Brain microvascular endothelial cell (primary cell): ENCODE measurements around the gene LPIN3.
A peak's percentile ranks its signal among the peaks of the same experiment; 100 is the strongest.

Experiments
- DNase-seq: peaks from one replicate; pipeline ENCODE4 v3.0.0-alpha.2; 2020
- H3K27ac ChIP-seq: fragments of 250-450 bp; sonication (Bioruptor Pico); 2 replicates; pipeline ENCODE4 v1.5.1; 2020; ENCODE audit warnings: mild to moderate bottlenecking, moderate library complexity
- H3K27me3 ChIP-seq: fragments of 250-450 bp; sonication (Bioruptor Pico); replicated peaks from 2 replicates; pipeline ENCODE4 v1.5.1; 2020; ENCODE audit warnings: mild to moderate bottlenecking
- H3K36me3 ChIP-seq: fragments of 250-450 bp; sonication (Bioruptor Pico); replicated peaks from 2 replicates; pipeline ENCODE4 v1.5.1; 2020; ENCODE audit warnings: mild to moderate bottlenecking
- H3K4me3 ChIP-seq: 2 replicates; pipeline ENCODE4 v1.5.1; 2011; ENCODE audit warnings: low read depth, mild to moderate bottlenecking, control low read depth, low read length, moderate library complexity
- CTCF ChIP-seq: IDR thresholded peaks from 2 replicates; pipeline ENCODE4 v1.5.1; 2011; ENCODE audit warnings: low read depth, mild to moderate bottlenecking, moderate library complexity, low read length, control low read depth, inconsistent platforms; ENCODE audit errors: missing control alignments
- in situ Hi-C: cut with HindIII; loops from 2 replicates; pipeline ENCODE4 v1.10.0; 2017; ENCODE audit warnings: low sequenced_read_pairs, low pct_ligation_motif_present

The LPIN3 gene

GRCh38 chr20:41349266-41349665, 8.6 kb downstream of the LPIN3 start:
- Histone ChIP-seq H3K27ac (no peak overlapping the region), H3K36me3 (no peaks in the 10 kb centered on the region), H3K4me3 (no peak overlapping the region), H3K27me3 (no peaks in the 10 kb centered on the region)
- no peak for TF ChIP-seq CTCF
- in situ Hi-C loops, result no loop called here
- no peak for DNase-seq

GRCh38 chr20:41349943-41350342, 9.3 kb downstream of the LPIN3 start:
- H3K27ac ChIP-seq, result no peak overlapping the region
- H3K4me3 ChIP-seq, result no peak overlapping the region
- in situ Hi-C loops, result no loop called here
- no peak for DNase-seq
- TF ChIP-seq CTCF, result no peak
- H3K27me3 ChIP-seq, result no peaks in the 10 kb centered on the region
- no peaks in the 10 kb centered on the region for H3K36me3 ChIP-seq

- H3K27me3 ChIP-seq, result no peaks in the 10 kb centered on the region
- H3K27ac ChIP-seq, result no peak overlapping the region
- no peak for TF ChIP-seq CTCF
- no peak for DNase-seq
- H3K36me3 ChIP-seq, result no peaks in the 10 kb centered on the region
- no peak overlapping the region for H3K4me3 ChIP-seq
- in situ Hi-C loops, result no loop called here
These were observed 9.9 kb downstream of the LPIN3 start for GRCh38 chr20:41350408-41350962.

GRCh38 chr20:41352106-41352505, 11.5 kb downstream of the LPIN3 start:
- peak; percentile 46 for TF ChIP-seq CTCF
- no peaks in the 10 kb centered on the region for H3K36me3 ChIP-seq
- H3K27ac ChIP-seq, result no peak overlapping the region
- in situ Hi-C loops, result no loop called here
- DNase-seq, result no peak
- no peak overlapping the region for H3K4me3 ChIP-seq
- no peaks in the 10 kb centered on the region for H3K27me3 ChIP-seq

GRCh38 chr20:41352666-41353065, 12.0 kb downstream of the LPIN3 start:
- TF ChIP-seq CTCF, result peak; percentile 31
- no peak overlapping the region for H3K4me3 ChIP-seq
- no peaks in the 10 kb centered on the region for H3K36me3 ChIP-seq
- H3K27ac ChIP-seq, result no peak overlapping the region
- H3K27me3 ChIP-seq, result no peaks in the 10 kb centered on the region
- no peak for DNase-seq
- in situ Hi-C loops, result no loop called here

- H3K27me3 ChIP-seq, result no peaks in the 10 kb centered on the region
- H3K36me3 ChIP-seq, result no peaks in the 10 kb centered on the region
- H3K4me3 ChIP-seq, result no peak overlapping the region
- no peak for TF ChIP-seq CTCF
- DNase-seq, result no peak
- no peak overlapping the region for H3K27ac ChIP-seq
- in situ Hi-C loops, result no loop called here
These were observed 12.9 kb downstream of the LPIN3 start for GRCh38 chr20:41353530-41353929.
